HepG2 (cell line): ENCODE data around the gene SH2D3C.

ENCODE experiments used
- FOXA3 ChIP-seq: IDR thresholded peaks from 2 replicates; pipeline ENCODE4 v1.6.1; 2016; ENCODE audit warnings: missing genetic modification reagents, missing compliant biosample characterization
- FOXM1 ChIP-seq: sonication (generic); formaldehyde crosslinking; IDR thresholded peaks from 2 replicates; pipeline ENCODE4 v1.5.0; 2020; ENCODE audit warnings: missing genetic modification reagents
- MAFF ChIP-seq: IDR thresholded peaks from 2 replicates; pipeline ENCODE4 v1.6.1; 2011; ENCODE audit warnings: low read depth, low read length, improper control_type of control experiment
- MIER2 ChIP-seq: IDR thresholded peaks from 2 replicates; pipeline ENCODE4 v1.6.1; 2016; ENCODE audit warnings: missing biosample characterization, missing genetic modification reagents
- PHF8 ChIP-seq: sonication (generic); formaldehyde crosslinking; IDR thresholded peaks from 2 replicates; pipeline ENCODE4 v1.5.0; 2020; ENCODE audit warnings: missing genetic modification reagents
- POLR2AphosphoS5 ChIP-seq: IDR thresholded peaks from 2 replicates; pipeline ENCODE4 v1.6.1; 2012; ENCODE audit warnings: low read depth, low read length
- SMARCC2 ChIP-seq: fragments of 450-650 bp; IDR thresholded peaks from 2 replicates; pipeline ENCODE4 v1.6.1; 2017; ENCODE audit warnings: antibody characterized with exemption, mild to moderate bottlenecking
- ZFYVE20 ChIP-seq: sonication (generic); formaldehyde crosslinking; IDR thresholded peaks from 2 replicates; pipeline ENCODE4 v1.8.0; 2023; ENCODE audit warnings: low read depth, mild to moderate bottlenecking, moderate library complexity, missing genetic modification reagents, borderline replicate concordance
- ZNF274 ChIP-seq: sonication (generic); formaldehyde crosslinking; IDR thresholded peaks from 2 replicates; pipeline ENCODE4 v1.5.1; 2020; ENCODE audit warnings: mild to moderate bottlenecking, missing genetic modification reagents
- ZNF749 ChIP-seq: sonication (generic); formaldehyde crosslinking; IDR thresholded peaks from 2 replicates; pipeline ENCODE4 v1.8.0; 2022; ENCODE audit warnings: mild to moderate bottlenecking, missing genetic modification reagents, moderate library complexity, borderline replicate concordance
- TF ChIP-seq, protein P1 (sequence below): sonication (generic); formaldehyde crosslinking; IDR thresholded peaks from 2 replicates; pipeline ENCODE4 v1.5.0; 2020; ENCODE audit warnings: mild to moderate bottlenecking, missing genetic modification reagents, moderate library complexity
- TF ChIP-seq, protein P2 (sequence below): sonication (generic); formaldehyde crosslinking; IDR thresholded peaks from 2 replicates; pipeline ENCODE4 v1.5.1; 2020; ENCODE audit warnings: missing genetic modification reagents, mild to moderate bottlenecking, borderline replicate concordance
- TF ChIP-seq, protein P3 (sequence below), 2 experiments: sonication (generic) in 1 of 2; formaldehyde crosslinking in 1 of 2; IDR thresholded peaks; 2 replicates each; pipeline versions ENCODE4 v1.5.1 to v1.6.1; 2011 to 2020; ENCODE audit warnings: borderline replicate concordance in 1 of 2, low read depth in 1 of 2, low read length in 1 of 2, mild to moderate bottlenecking in 1 of 2, missing genetic modification reagents in 1 of 2, moderate library complexity in 1 of 2
- TF ChIP-seq, protein P4 (sequence below): sonication (generic); formaldehyde crosslinking; IDR thresholded peaks from 2 replicates; pipeline ENCODE4 v1.4.0; 2020; ENCODE audit warnings: missing genetic modification reagents

DNA sequence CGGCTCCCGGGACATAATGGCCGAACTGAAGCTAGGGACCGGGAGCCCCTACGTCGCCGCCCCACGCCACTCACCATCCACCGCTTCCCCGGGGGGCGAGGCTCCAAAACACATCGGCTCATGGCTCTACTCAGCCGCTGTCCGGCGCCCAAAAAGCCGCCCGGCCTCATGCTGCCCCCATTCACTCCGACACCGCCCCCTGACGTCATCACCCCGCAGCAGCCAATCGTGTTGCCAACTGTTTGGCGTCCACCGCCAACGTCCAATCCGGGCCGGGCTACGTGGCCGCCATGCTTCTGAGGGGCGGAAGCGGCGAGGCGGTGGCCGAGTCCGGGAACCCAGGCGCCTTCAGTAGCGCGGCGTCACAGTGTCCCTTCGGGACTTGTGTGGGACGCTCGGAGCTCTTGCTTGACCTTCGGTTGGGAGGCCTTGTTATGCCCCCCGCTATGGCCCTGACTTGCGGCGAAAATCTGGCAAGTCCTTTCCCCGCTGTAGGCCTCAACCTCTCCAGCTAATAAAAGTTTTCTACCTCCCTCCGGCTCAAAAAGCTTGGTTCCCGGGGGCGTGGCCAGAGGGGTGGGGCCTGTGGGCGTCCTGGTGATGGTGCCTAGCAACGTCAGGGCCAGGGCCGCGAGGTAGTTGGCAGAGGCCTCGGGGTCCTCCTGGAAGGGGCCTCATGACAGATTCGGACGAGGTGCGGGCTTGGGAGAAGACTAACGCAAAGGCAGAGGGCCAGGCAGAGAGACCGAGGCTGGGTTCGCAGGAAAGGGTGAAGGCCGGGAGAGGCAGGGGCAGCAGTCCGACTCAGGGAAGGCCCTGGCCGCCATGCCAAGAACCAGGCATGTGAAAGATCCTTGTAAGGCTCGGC is 62.8 kb downstream of the SH2D3C start, which contains the start of the genes PTRH1 and TTC16:
- TF ChIP-seq ZNF274 (CRISPR knock-in tag), result no peak
- TF ChIP-seq, protein P1, sequence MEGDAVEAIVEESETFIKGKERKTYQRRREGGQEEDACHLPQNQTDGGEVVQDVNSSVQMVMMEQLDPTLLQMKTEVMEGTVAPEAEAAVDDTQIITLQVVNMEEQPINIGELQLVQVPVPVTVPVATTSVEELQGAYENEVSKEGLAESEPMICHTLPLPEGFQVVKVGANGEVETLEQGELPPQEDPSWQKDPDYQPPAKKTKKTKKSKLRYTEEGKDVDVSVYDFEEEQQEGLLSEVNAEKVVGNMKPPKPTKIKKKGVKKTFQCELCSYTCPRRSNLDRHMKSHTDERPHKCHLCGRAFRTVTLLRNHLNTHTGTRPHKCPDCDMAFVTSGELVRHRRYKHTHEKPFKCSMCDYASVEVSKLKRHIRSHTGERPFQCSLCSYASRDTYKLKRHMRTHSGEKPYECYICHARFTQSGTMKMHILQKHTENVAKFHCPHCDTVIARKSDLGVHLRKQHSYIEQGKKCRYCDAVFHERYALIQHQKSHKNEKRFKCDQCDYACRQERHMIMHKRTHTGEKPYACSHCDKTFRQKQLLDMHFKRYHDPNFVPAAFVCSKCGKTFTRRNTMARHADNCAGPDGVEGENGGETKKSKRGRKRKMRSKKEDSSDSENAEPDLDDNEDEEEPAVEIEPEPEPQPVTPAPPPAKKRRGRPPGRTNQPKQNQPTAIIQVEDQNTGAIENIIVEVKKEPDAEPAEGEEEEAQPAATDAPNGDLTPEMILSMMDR (CRISPR knock-in tag), result no peak
- TF ChIP-seq, protein P2, sequence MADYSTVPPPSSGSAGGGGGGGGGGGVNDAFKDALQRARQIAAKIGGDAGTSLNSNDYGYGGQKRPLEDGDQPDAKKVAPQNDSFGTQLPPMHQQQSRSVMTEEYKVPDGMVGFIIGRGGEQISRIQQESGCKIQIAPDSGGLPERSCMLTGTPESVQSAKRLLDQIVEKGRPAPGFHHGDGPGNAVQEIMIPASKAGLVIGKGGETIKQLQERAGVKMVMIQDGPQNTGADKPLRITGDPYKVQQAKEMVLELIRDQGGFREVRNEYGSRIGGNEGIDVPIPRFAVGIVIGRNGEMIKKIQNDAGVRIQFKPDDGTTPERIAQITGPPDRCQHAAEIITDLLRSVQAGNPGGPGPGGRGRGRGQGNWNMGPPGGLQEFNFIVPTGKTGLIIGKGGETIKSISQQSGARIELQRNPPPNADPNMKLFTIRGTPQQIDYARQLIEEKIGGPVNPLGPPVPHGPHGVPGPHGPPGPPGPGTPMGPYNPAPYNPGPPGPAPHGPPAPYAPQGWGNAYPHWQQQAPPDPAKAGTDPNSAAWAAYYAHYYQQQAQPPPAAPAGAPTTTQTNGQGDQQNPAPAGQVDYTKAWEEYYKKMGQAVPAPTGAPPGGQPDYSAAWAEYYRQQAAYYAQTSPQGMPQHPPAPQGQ (CRISPR knock-in tag), result no peak
- peak; percentile 49; the same call in 1 of the 2 replicates for TF ChIP-seq PHF8 (CRISPR knock-in tag)
- TF ChIP-seq, protein P3, sequence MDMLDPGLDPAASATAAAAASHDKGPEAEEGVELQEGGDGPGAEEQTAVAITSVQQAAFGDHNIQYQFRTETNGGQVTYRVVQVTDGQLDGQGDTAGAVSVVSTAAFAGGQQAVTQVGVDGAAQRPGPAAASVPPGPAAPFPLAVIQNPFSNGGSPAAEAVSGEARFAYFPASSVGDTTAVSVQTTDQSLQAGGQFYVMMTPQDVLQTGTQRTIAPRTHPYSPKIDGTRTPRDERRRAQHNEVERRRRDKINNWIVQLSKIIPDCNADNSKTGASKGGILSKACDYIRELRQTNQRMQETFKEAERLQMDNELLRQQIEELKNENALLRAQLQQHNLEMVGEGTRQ (IDR thresholded peaks at IDR 0.05; ENCODE audit: low read depth, low read length), result no peak
- TF ChIP-seq, protein P3 (CRISPR knock-in tag; IDR thresholded peaks at IDR 0.05; ENCODE audit: borderline replicate concordance), result no peak
- no peak for TF ChIP-seq ZFYVE20 (CRISPR knock-in tag)
- TF ChIP-seq SMARCC2, result no peak
- no peak for TF ChIP-seq FOXM1 (CRISPR knock-in tag)
- TF ChIP-seq MAFF, result no peak
- TF ChIP-seq POLR2AphosphoS5, result peak; percentile 29; the same call in 1 of the 2 replicates
- TF ChIP-seq, protein P4, sequence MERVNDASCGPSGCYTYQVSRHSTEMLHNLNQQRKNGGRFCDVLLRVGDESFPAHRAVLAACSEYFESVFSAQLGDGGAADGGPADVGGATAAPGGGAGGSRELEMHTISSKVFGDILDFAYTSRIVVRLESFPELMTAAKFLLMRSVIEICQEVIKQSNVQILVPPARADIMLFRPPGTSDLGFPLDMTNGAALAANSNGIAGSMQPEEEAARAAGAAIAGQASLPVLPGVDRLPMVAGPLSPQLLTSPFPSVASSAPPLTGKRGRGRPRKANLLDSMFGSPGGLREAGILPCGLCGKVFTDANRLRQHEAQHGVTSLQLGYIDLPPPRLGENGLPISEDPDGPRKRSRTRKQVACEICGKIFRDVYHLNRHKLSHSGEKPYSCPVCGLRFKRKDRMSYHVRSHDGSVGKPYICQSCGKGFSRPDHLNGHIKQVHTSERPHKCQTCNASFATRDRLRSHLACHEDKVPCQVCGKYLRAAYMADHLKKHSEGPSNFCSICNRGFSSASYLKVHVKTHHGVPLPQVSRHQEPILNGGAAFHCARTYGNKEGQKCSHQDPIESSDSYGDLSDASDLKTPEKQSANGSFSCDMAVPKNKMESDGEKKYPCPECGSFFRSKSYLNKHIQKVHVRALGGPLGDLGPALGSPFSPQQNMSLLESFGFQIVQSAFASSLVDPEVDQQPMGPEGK (CRISPR knock-in tag), result peak; percentile 43
- no peak; the same call in 1 of the 2 replicates for TF ChIP-seq ZNF749 (CRISPR knock-in tag)
- no peak for TF ChIP-seq FOXA3
- TF ChIP-seq MIER2 (CRISPR knock-in tag), result 0 out of 2 replicates have a peak, but pooled peaks have one; percentile 7
